NCI-H1930 (cell line): ENCODE results near the gene YIPF6.
"Not testable (repeated sequence)": the region's sequence is repeated elsewhere in the genome, so short reads cannot be mapped to it uniquely, and the experiment has no call there.

ENCODE experiments used
- DNase-seq, 2 experiments: peaks; one replicate each; lab custom pipeline; 2025; lab: John Stamatoyannopoulos, UW

The YIPF6 gene

GRCh38 chrX:68498508-68499379 is at the start of gene YIPF6:
Gene YIPF6, plus strand, starts transcription at chrX:68499051. Its CDS starts 16 bp downstream, at chrX:68499067.
- DNase-seq, result peak; percentile 7 to 15

- DNase-seq, result no peak
Measured at GRCh38 chrX:68451720-68452119, 47.1 kb upstream of the YIPF6 start.

- DNase-seq, result no peak
Measured at GRCh38 chrX:68454476-68455150, 44.2 kb upstream of the YIPF6 start.

- DNase-seq, result no peak
Measured at GRCh38 chrX:68455151-68455510, 43.7 kb upstream of the YIPF6 start.

- no peak for DNase-seq
Measured at GRCh38 chrX:68461093-68461492, 37.8 kb upstream of the YIPF6 start.

GRCh38 chrX:68461576-68461975 is 37.3 kb upstream of the YIPF6 start:
- DNase-seq, result no peak

- no peak for DNase-seq
Measured at GRCh38 chrX:68462197-68462596, 36.7 kb upstream of the YIPF6 start.

- no peak for DNase-seq
Measured at GRCh38 chrX:68462653-68463052, 36.2 kb upstream of the YIPF6 start.

- no peak for DNase-seq
Measured at GRCh38 chrX:68463880-68464279, 35.0 kb upstream of the YIPF6 start.

GRCh38 chrX:68464796-68465195 is 34.1 kb upstream of the YIPF6 start:
- no peak for DNase-seq

- no peak for DNase-seq
Measured at GRCh38 chrX:68480969-68481368, 17.9 kb upstream of the YIPF6 start.

GRCh38 chrX:68486198-68486597 is 12.7 kb upstream of the YIPF6 start:
- DNase-seq, result not testable (repeated sequence)

GRCh38 chrX:68487254-68487653 is 11.6 kb upstream of the YIPF6 start:
- no peak for DNase-seq

- DNase-seq, result no peak
Measured at GRCh38 chrX:68487924-68488323, 10.9 kb upstream of the YIPF6 start.

GRCh38 chrX:68488657-68489056 is 10.2 kb upstream of the YIPF6 start:
- no peak for DNase-seq

GRCh38 chrX:68490644-68491043 is 8.2 kb upstream of the YIPF6 start:
- no peak for DNase-seq

- DNase-seq, result no peak
Measured at GRCh38 chrX:68492583-68492982, 6.3 kb upstream of the YIPF6 start.

GRCh38 chrX:68493776-68494175 is 5.1 kb upstream of the YIPF6 start:
- DNase-seq, result not testable (repeated sequence)

GRCh38 chrX:68498044-68498507 is 775 bp upstream of the YIPF6 start:
- DNase-seq, result no peak

- DNase-seq, result no peak
Measured at GRCh38 chrX:68499543-68500504, 973 bp downstream of the YIPF6 start.

GRCh38 chrX:68503836-68504636 is 5.2 kb downstream of the YIPF6 start:
- no peak for DNase-seq
